ELR (cell line): ENCODE results near the gene CHST4.
"Not testable (repeated sequence)": the region's sequence is repeated elsewhere in the genome, so short reads cannot be mapped to it uniquely, and the experiment has no call there.

Experiments used
- DNase-seq: peaks from one replicate; pipeline ENCODE4 v3.0.0-alpha.2; 2015; ENCODE audit warnings: low read depth

Gene CHST4

GRCh38 chr16:71524566-71525553 is 1.4 kb upstream of the CHST4 start:
- DNase-seq, result no peak

- no peak for DNase-seq
Observed at GRCh38 chr16:71528257-71528656, 2.0 kb downstream of the CHST4 start.

GRCh38 chr16:71528863-71529262 is 2.6 kb downstream of the CHST4 start:
- no peak for DNase-seq

GRCh38 chr16:71532366-71532765 is 6.1 kb downstream of the CHST4 start:
- no peak for DNase-seq

GRCh38 chr16:71536752-71537499 is 10.7 kb downstream of the CHST4 start:
- no peak for DNase-seq

- peak; percentile 58 for DNase-seq
Observed at GRCh38 chr16:71537643-71538042, 11.4 kb downstream of the CHST4 start.

GRCh38 chr16:71542377-71542776 is 16.2 kb downstream of the CHST4 start:
- DNase-seq, result peak; percentile 73

- no peak for DNase-seq
Observed at GRCh38 chr16:71547168-71547567, 20.9 kb downstream of the CHST4 start.

GRCh38 chr16:71552698-71553503 is 26.7 kb downstream of the CHST4 start:
- DNase-seq, result peak; percentile 8

- no peak for DNase-seq
Observed at GRCh38 chr16:71555230-71555891, 29.1 kb downstream of the CHST4 start.

- no peak for DNase-seq
Observed at GRCh38 chr16:71557299-71557698, 31.1 kb downstream of the CHST4 start.

GRCh38 chr16:71557954-71558582 is 31.8 kb downstream of the CHST4 start:
- no peak for DNase-seq

- DNase-seq, result no peak
Observed at GRCh38 chr16:71559855-71560254, 33.6 kb downstream of the CHST4 start.

- not testable (repeated sequence) for DNase-seq
Observed at GRCh38 chr16:71561886-71562285, 35.7 kb downstream of the CHST4 start.

GRCh38 chr16:71562552-71562951 is 36.3 kb downstream of the CHST4 start:
- DNase-seq, result no peak

- DNase-seq, result no peak
Observed at GRCh38 chr16:71564335-71564967, 38.2 kb downstream of the CHST4 start.

GRCh38 chr16:71565812-71566700 is 39.8 kb downstream of the CHST4 start:
- no peak for DNase-seq

- no peak for DNase-seq
Observed at GRCh38 chr16:71567931-71568330, 41.7 kb downstream of the CHST4 start.

- no peak for DNase-seq
Observed at GRCh38 chr16:71568551-71568950, 42.3 kb downstream of the CHST4 start.

GRCh38 chr16:71569621-71570020 is 43.4 kb downstream of the CHST4 start:
- no peak for DNase-seq
